Pancreas (tissue), 10 donors: ENCODE measurements around the gene CABLES1. TPM values are rescaled to one million over a fixed set of nuclear protein-coding genes. Genes with fewer than 3 reads are reported as not detected.
"Not testable (repeated sequence)": the region's sequence is repeated elsewhere in the genome, so short reads cannot be mapped to it uniquely, and the experiment has no call there.

Experiments
- ATAC-seq, 4 donors: fragments of 200-7000 bp; cut with Tn5 transposase; one replicate each; pipeline versions ENCODE4 v1.8.0 to v1.9.1; 2020; ENCODE audit warnings: mild to moderate bottlenecking in 4 of 4, moderate library complexity in 4 of 4
- DNase-seq, 6 donors: peaks; one replicate each; pipeline ENCODE4 v3.0.0-alpha.2; 2020
- FAIRE-seq: peaks from 2 replicates; lab custom pipeline; 2012; peaks lifted over from hg19 to GRCh38; lab: Jason Lieb, UNC
- H3K27ac ChIP-seq, 4 donors: fragments of 200-600 bp; sonication (generic); 1 replicate in 3 of 4; 2 replicates in 1 of 4; pipeline versions ENCODE4 v1.5.0 to v1.8.0; 2020
- H3K27me3 ChIP-seq, 4 donors: fragments of 200-600 bp; one replicate each; pipeline ENCODE4 v1.8.0; 2021
- H3K36me3 ChIP-seq, 3 donors: fragments of 200-600 bp; sonication (generic) in 1 of 3; one replicate each; pipeline versions ENCODE4 v1.5.0 to v1.8.0; 2020 to 2021
- H3K4me1 ChIP-seq, 3 donors: fragments of 200-600 bp; one replicate each; pipeline ENCODE4 v1.8.0; 2021
- H3K4me3 ChIP-seq, 4 donors: fragments of 200-600 bp; sonication (generic) in 2 of 4; one replicate each; pipeline versions ENCODE4 v1.5.0 to v1.8.0; 2020 to 2021
- H3K9me3 ChIP-seq, 4 donors: fragments of 200-600 bp; one replicate each; pipeline ENCODE4 v1.8.0; 2021
- CTCF ChIP-seq, 4 donors: fragments of 200-600 bp; sonication (generic) in 3 of 4; IDR thresholded peaks; one replicate each; pipeline versions ENCODE4 v1.5.0 to v1.8.0; 2021; ENCODE audit warnings: antibody characterized with exemption in 4 of 4
- WGBS, 2 donors: extraction: QIAGEN DNeasy Blood & Tissue Kit; methylation state at CpG; one replicate each; pipeline ENCODE4 v1.1.7; 2013; 5-methylcytosine and 5-hydroxymethylcytosine counted together
- intact Hi-C, 3 donors: fragments of 100-400 bp; cut with DNase I; formaldehyde crosslinking; loops; one replicate each; pipeline versions ENCODE4 v1.11.1 to v1.14.2; 2022
- polyA plus RNA-seq, 2 donors: library from polyadenylated mRNA; stranded (reverse); fragments of 200-250 nt; gene quantifications; one replicate each; pipeline ENCODE4 v1.2.3, GENCODE V29; 2013
- total RNA-seq, 6 donors: library from RNA; stranded (reverse); fragmentation: NEBNext Ultra II Directional in 4 of 6; extraction: Animal tissue kit (Norgen Biotek cat#: 25700) in 4 of 6; gene quantifications; one replicate each; pipeline versions ENCODE4 v1.2.1 to v1.2.4, GENCODE V29; 2021 to 2023
- donor health status: healthy with polysubstance abuse.
- donor health status: DM: no; HTN: no; CAD: no; lungs with moderate emphysema.
- donor health status: DM: no; HTN: no; CAD: no.
- donor health status: control.
- donor health status: control.
- donor health status: Bipolar disorder and iron deficiency.
- donor health status: DM: yes; HTN: yes; CAD: no.
- donor health status: DM: no; HTN: no; CAD: no.
- donor health status: DM: no; HTN: no; CAD: no.
- donor health status: DM: yes; HTN: yes; CAD: no.

CABLES1 gene
- total and polyA plus RNA-seq, 8 donors, result 2.0 to 5.7 (median 3.2) TPM

DNA sequence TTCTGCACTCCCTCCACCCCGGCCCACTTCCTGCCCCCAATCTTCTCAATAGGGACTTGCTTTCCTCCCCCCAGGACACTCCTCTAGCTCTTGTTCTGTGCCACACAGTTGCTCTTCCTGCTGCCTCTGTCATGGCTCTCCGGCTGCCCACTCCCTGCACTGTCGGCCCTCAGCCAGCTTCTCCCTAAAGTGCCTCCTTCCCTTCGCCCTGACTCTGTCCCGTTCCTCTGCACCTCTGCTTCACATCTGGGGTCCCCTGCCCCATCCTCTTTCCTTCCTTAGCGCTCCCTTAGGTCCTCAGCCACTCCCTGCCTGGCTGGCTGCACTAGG, 132.1 kb downstream of the CABLES1 start:
- H3K4me1 ChIP-seq, result no peaks in the 10 kb centered on the region
- no peaks in the 10 kb centered on the region for H3K36me3 ChIP-seq
- H3K4me3 ChIP-seq, result no peak overlapping the region
- H3K9me3 ChIP-seq, result no peaks in the 10 kb centered on the region
- DNase-seq, result no peak
- no peak for FAIRE-seq
- no peaks in the 10 kb centered on the region for H3K27me3 ChIP-seq
- intact Hi-C loops, result no loop called here
- TF ChIP-seq CTCF (IDR thresholded peaks at IDR 0.05), result no peak
- H3K27ac ChIP-seq, result no peak overlapping the region
- WGBS, 2 donors, result 92 to 94% methylated on average over 6 of the region's 6 CpGs
- ATAC-seq, result no peak

- Histone ChIP-seq H3K9me3 (no peaks in the 10 kb centered on the region), H3K36me3 (no peaks in the 10 kb centered on the region), H3K27ac (no peak overlapping the region), H3K27me3 (no peaks in the 10 kb centered on the region), H3K4me1 (no peaks in the 10 kb centered on the region), H3K4me3 (no peak overlapping the region)
- ATAC-seq, result no peak
- FAIRE-seq, result no peak
- WGBS, 2 donors, result 83 to 93% methylated on average over 8 of the region's 8 CpGs
- no peak for DNase-seq
- intact Hi-C loops, result no loop called here
- no peak for TF ChIP-seq CTCF (IDR thresholded peaks at IDR 0.05)
Observed at GRCh38 chr18:23268641-23269040, 133.4 kb downstream of the CABLES1 start.

GRCh38 chr18:23269068-23269467, 133.8 kb downstream of the CABLES1 start:
- H3K36me3 ChIP-seq, FAIRE-seq, intact Hi-C loops, H3K9me3 ChIP-seq, H3K4me1 ChIP-seq, DNase-seq, H3K27me3 ChIP-seq, H3K4me3 ChIP-seq, H3K27ac ChIP-seq, ATAC-seq: not testable (repeated sequence)
- WGBS, 2 donors, result 77 to 88% methylated on average over 1 of the region's 1 CpG

DNA sequence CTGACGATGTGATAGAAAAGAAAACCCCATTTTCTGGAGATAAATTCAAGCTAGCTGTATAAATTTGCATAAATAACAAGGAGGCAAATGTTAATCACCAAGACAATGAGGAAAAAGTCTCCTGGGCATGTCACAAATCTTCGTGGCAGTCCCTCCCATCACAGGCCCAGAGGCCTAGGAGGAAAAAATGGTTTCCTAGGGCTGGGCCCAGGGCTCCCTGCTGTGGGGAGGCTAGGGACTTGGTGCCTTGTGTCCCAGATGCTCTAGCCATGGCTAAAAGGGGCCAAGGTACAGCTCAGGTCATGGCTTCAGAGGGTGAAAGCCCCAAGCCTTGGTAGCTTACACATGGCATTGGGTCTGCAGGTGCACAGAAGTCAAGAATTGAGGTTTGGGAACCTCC, 134.6 kb downstream of the CABLES1 start:
- H3K27me3 ChIP-seq, result no peaks in the 10 kb centered on the region
- FAIRE-seq (no peak), ATAC-seq (no peak), DNase-seq (no peak)
- no peak for TF ChIP-seq CTCF (IDR thresholded peaks at IDR 0.05)
- no peaks in the 10 kb centered on the region for H3K9me3 ChIP-seq
- intact Hi-C loops, result no loop called here
- H3K4me3 ChIP-seq, result no peak overlapping the region
- H3K27ac ChIP-seq, result no peak overlapping the region
- no peaks in the 10 kb centered on the region for H3K36me3 ChIP-seq
- no peaks in the 10 kb centered on the region for H3K4me1 ChIP-seq
- 93 to 95% methylated on average over 2 of the region's 2 CpGs for WGBS, 2 donors

GRCh38 chr18:23270986-23271680, 135.8 kb downstream of the CABLES1 start:
- Histone ChIP-seq H3K4me3 (no peak overlapping the region), H3K27ac (no peak overlapping the region), H3K36me3 (no peaks in the 10 kb centered on the region), H3K4me1 (no peaks in the 10 kb centered on the region), H3K27me3 (no peaks in the 10 kb centered on the region), H3K9me3 (no peaks in the 10 kb centered on the region)
- intact Hi-C loops, result no loop called here
- TF ChIP-seq CTCF (IDR thresholded peaks at IDR 0.05), result no peak
- FAIRE-seq, result no peak
- no peak for DNase-seq
- ATAC-seq, result no peak
- WGBS, 2 donors, result 89 to 94% methylated on average over 4 of the region's 4 CpGs
